GM20431 (cell line): Measurements from ENCODE around the gene ZNF710.

Experiments
- in situ Hi-C: fragments of 300-500 bp; cut with MseI, MboI; formaldehyde crosslinking; loops from one replicate; pipeline ENCODE4 v1.15.0; 2020; ENCODE audit warnings: low sequenced_read_pairs; ENCODE audit not compliant: unreplicated experiment

ZNF710 gene

DNA sequence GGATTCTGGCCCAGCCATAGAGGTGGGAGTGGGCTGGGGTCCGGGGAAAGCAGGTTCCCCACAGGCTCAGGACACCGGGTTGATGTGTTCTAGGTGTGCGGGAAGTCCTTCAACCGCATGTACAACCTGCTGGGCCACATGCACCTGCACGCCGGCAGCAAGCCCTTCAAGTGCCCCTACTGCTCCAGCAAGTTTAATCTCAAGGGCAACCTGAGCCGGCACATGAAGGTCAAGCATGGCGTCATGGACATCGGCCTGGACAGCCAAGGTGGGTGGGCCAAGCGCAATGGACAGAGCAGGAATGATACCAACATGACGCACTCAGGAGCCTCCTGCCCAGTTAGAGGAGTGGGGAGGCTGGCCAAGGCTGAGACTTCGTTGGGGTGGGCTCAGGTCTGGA is 72.9 kb downstream of the ZNF710 start:
- in situ Hi-C loops: loop anchor here (10.0 kb wide), 1 partner anchor 159 kb away; the partner anchor contains the start of gene ARPIN

DNA sequence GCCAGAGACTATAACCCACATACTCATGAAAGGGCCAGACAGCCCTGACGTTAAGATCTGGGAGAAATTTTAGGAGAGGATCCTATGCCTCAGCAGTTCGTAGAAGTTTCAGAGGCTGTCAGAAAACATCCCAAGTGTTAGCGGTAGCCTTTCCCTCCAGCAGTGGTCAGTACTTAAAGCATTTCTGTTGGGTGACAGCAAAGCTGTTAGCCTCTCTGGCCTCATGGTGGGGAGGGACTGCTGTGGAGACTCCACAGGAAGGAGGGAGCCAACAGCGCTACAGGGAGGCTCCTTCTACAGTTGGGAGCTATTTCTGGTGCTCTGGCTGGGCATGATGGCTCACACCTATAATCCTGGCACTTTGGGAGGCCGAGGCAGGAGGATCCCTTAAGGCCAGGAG is 73.8 kb downstream of the ZNF710 start:
- in situ Hi-C loops: loop anchor here (10.0 to 25.0 kb wide), 2 partner anchors 160 to 338 kb away; partner anchors contain the start of gene ARPIN

DNA sequence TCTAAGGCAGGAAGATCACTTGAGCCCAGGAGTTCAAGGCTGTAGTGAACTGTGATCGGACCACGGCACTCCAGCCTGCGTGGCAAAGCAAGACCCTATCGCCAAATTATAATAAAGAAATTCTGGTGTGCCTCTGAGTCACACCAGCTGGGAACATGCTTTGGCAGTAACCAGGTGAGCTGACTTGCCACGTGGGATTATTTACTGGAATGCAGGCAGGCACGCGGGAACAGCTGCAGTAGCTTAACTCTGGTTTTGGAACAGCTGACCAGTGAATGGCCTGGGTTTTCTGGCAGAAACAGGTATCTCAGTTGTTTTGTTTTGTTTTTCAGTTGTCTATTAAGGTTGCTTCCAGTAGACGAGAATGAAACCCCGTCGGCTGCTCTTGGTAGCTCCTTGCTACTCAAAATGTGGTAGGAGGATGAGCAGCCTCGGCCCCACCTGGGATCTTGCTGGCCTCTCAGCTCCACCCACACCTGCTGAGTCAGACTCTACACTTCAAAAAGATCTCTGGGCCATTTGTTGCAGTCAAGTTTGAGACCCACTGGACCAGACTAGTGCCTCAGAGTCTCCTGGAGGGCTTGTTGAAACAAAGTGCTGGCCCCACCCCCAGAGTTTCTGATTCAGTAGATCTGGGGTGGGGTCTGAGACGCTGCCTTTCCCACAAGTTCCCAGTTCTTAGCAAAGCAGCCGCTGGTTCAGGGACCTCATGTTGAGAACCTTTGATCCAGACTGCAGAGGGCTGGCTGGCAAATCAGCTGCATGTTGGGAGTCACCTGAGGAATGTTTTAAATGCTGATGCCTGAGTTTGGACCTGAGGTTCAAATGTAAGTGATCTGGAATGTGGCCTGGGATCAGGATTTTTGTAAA is 74.5 kb downstream of the ZNF710 start:
- in situ Hi-C loops: loop anchor here (10.0 to 25.0 kb wide), 2 partner anchors 161 to 338 kb away; partner anchors contain the start of gene ARPIN

DNA sequence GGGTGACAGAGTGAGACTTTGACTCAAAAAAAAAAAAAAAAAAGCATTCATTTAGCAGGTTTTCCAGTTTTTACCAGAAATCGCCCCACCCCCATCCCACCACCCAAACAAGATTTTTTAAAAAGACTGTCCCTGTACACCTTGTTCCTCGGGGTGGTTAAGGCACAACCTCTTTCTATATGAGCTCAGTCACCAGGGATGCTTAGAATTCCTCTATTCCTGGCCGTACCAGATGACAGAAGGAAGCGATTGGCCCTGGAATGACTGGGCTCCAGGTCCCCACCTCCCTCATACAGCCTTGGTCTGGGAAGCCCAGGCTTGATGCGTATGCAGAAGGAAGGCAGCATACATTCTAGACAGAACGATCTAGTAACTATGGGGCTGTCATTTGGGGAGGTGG is 75.6 kb downstream of the ZNF710 start:
- in situ Hi-C loops: loop anchor here (10.0 to 25.0 kb wide), 2 partner anchors 162 to 339 kb away; partner anchors contain the start of gene ARPIN

DNA sequence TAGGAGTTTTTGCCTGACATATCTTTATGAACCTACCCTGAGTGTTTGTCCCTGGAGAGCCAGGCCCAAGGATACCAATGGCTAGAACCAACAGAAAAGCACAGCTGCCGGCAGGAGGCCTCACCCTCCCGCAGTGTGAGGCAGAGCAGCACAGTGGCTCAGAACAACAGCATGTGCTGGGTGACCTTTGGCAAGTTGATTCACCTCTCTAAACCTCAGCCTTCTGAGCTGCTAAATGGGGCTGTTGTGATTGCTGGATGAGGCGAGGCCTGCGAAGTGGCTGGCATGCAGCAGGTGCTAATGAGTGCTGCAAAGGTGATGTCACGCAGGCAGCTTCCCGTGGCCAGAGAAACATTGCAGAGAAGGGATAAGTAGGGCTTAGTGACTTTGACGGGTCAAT is 77.8 kb downstream of the ZNF710 start:
- in situ Hi-C loops: loop anchor here (10.0 to 25.0 kb wide), 2 partner anchors 164 to 342 kb away; partner anchors contain the start of gene ARPIN

DNA sequence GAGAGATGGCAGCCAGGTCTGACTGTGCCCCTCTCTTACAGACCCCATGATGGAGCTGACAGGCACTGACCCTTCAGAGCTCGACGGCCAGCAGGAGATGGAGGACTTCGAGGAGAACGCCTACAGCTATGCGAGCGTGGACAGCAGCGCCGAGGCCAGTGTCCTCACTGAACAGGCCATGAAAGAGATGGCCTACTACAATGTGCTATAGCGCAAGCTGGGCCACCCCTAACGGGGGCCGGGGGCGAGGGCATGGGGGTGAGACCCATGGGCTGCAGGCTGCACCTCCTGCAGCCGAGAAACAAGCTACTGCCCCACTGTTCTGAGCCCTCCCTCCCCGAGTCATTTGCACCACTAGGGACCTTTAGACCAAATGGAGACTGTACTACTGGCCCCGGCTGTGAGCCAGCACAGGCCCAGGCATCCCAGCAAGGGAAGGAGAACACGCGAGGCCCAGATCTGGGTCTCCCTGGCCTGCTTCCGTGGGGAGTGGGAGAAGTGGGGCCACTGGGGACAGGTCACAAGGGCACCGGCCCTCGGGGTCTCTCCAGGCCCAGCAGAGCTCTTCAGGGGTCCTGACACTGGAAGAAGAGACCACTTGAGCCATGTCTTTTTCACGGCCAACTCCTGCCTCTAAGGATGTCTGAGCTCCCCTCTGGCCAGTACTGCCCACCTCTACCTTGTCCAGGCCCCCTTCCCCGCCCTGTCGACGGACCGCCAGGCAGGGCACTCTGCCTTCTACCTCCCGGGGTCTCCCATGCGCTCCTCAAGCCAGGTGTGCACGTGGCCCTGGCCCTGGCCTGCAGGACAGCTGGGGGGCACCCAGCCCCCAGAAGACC is 78.7 kb downstream of the ZNF710 start:
- in situ Hi-C loops: loop anchor here (10.0 to 25.0 kb wide), 3 partner anchors 165 to 343 kb away; partner anchors contain the start of genes AP3S2 and ARPIN

DNA sequence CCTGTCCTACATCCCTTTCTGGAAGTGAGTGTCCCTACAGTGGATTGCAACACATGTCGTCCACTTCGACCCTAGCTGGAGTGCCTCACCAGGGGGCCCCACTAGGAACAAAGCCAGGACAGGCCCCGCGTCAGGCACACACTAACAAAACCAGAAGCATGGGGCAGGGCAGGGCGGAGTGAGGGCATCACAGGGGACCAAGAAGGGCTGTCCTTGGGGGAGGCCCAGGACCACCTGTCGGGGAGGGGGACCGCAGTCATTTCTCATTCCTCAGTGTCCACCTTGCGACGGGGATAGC is 79.3 kb downstream of the ZNF710 start:
- in situ Hi-C loops: loop anchor here (10.0 to 25.0 kb wide), 2 partner anchors 186 to 343 kb away; partner anchors contain the start of gene AP3S2

DNA sequence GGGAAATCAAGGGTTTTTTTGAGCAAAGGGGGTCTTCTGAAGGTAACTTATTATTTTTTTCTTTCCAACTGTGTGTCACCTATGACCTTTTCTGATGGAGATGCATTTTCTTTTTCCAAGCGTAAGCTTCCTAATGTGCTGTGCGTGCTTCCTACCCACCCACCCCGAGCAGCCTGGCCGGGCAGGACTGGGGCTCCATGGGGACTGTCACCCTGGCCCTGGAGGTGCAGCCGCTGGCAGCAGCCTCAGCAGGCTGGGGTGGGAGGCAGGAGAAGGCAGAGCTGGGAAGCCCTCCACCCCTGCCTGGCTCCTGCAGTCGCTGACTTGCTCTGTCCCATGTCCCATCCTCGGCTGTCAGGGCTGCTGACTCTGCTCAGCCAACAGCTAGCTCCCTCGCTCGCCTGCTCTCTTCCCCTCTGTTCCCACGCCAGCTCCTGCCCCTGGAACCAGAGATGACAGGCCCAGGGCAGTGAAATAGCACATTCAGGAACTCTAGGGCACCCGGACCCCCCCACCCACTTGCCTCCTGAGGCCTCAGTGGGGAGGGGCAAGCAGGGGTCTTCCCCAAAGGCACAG is 79.8 kb downstream of the ZNF710 start:
- in situ Hi-C loops: loop anchor here (10.0 to 25.0 kb wide), 2 partner anchors 186 to 344 kb away; partner anchors contain the start of gene AP3S2

DNA sequence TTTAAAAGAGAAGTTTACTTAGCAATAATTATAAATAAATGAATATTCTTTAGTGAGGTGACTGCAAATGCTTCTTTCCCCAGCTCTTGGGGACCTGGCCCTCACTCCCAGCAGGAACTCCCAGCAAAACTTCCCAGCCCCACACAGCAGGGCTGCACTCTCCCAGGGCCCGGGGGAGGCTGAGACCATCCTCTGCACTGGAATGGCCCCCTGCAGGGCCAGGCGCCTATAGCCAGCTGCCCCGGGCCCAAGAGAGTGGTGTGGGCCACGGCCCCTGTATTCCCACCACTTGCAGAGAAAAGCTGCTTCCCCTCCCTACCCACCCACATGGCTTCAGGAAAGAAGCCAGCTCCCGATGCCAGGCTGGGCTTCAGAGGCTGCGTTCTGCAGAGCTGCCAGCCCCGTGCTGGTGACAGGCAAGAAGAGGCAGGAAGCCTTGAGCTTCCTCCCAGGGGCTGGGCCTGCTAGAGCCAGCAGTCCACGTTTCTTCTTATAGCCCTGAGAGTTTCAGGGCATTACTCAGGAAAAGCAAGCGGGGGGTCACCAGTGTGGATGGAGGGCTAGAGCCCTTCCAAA is 81.1 kb downstream of the ZNF710 start:
- in situ Hi-C loops: loop anchor here (10.0 to 25.0 kb wide), 2 partner anchors 187 to 345 kb away; partner anchors contain the start of gene AP3S2

DNA sequence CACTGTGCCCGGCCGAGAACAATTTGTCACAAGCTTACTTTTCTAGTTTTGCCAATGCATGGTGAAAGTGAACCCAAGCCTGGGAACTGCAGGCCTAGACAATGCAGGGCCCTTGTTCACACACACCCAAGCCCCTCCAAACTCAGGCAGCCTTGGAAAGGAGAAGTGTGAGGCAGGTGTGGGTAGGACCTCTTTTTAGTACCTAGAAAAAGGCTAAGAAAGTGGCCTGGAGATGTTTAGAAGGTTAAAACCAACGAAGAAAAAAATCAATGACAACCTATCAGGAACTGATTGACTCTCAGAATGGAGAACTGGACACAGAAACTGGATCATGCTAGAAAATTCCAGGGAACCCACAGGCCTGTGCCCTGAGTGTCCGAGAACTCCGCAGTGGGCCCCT is 82.3 kb downstream of the ZNF710 start:
- in situ Hi-C loops: loop anchor here (10.0 to 25.0 kb wide), 2 partner anchors 189 to 346 kb away; partner anchors contain the start of gene AP3S2

DNA sequence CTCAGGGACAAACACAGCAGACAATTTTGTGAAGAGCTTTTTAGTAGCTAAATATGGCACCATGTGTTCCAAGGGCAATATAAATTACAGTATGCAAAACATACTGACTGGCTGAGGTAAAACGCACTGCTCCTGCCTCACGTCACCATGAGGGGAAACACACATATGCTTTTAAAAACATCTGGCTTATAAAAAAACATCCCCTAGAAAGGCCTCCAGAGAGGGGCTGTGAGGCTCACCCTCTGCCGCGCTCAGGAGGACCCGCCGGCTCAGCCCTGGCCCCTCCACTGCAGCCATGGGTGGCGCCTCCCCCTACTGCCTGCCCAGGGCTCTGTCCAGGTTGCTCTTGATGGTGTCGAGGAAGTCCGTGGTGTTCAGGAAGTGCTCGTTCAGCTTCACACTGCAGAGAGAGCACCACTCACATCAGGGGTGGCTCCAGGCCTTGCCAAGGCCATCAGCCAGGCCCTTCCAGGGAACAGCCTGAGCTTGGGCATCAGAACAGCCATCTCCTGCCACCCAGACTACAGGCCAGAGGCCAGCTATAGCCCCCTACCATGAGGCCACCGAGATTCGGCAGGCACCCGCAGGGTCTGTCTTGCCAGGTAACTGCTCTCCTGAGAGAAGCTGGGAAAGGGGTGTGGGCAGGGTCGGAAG is 83.0 kb downstream of the ZNF710 start:
- in situ Hi-C loops: loop anchor here (10.0 to 25.0 kb wide), 2 partner anchors 189 to 347 kb away; partner anchors contain the start of gene AP3S2

DNA sequence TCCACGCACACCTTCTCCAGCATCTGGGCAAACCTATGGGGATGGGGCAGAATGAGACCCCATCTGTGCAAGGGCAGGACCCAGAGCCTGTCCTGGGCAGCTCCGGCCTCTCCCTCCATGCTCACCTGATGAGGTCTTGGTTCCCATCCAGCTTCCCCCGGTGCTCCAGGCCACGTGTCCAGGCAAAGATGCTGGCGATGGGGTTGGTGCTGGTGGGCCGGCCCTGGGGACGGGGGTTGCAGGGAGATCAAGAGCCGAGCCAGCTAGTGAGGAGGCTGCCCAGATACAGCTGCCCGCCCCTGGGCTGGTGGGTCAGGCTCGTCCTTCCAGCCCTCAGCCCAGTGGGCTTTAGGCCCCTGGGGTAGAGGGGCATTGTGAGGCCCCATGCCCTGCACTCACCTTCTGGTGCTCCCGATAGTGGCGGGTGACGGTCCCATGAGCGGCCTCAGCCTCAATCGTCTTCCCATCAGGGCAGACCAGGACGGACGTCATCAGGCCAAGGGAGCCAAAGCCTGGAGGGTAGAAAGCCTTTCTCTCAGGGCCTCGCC is 83.8 kb downstream of the ZNF710 start:
- in situ Hi-C loops: loop anchor here (10.0 to 25.0 kb wide), 2 partner anchors 190 to 348 kb away; partner anchors contain the start of gene AP3S2

DNA sequence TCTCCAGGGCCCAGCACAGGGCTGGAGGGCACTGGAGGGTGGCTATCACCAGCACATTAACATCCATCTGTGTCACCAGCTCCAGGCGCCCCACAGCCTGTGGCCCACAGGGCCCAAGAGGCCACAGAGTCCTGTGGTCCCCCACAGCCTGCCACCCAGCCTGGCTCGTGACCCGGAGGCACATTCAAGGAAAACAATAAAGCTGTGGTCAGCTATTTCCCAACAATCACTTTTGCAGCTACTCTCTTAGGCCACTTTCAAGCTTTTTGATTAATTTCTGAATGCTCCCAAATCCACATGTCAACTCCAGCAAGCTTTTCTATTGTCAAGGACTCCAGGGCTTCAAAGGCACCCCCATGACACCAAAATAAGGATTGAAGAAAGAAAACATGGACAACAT is 84.4 kb downstream of the ZNF710 start:
- in situ Hi-C loops: loop anchor here (10.0 to 25.0 kb wide), 2 partner anchors 191 to 348 kb away; partner anchors contain the start of gene AP3S2

DNA sequence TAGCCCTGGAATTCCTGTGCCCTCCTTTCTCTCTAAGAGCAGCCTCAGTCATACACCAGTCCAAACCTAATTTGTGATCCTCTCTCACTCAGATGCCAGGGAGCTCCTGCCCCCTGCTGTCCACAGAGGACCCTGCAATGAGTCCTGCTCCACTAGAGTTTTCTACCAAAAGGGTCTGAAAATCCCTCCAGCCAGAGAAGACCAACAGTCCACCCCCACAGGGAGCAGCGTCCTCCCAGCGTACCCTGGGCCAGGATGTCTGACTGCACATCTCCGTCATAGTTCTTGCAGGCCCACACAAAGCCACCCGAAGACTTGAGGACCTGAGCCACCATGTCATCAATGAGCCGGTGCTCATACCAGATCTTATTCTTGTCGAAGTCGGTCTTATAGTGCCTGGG is 85.7 kb downstream of the ZNF710 start:
- in situ Hi-C loops: loop anchor here (10.0 to 25.0 kb wide), 2 partner anchors 192 to 350 kb away; partner anchors contain the start of gene AP3S2

DNA sequence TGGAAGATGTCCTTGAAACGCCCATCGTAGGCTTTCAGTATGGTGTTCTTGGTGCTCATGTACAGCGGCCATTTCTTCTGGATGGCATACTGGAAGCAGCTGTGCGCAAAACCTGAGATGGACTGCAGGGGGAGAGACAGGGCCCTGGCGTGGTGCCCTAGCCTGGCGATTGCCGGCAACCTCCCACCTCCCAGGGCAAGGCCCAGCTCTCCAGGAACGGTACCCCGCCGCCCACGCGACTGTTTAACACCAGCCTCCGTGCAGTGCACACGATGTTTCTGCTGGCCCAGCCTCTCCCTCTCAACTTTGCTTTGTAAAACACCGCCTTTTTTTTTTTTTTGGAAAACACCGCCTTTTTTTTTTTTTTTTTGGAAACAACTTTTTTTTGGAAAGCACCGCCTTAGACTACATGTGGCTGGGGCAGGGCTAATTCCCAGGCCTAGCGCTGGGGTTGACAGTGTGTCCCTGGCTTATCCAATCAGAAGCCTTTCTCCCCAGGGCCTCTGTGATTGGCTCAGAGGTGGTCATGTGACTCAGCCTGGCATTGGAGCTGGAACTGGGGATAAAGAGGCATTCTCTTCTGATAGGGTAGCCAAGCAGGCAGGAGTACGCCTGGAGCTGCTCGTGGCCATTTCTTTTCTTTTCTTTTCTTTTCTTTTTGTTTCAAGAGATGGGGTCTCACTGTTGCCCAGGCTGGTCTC is 86.5 kb downstream of the ZNF710 start:
- in situ Hi-C loops: loop anchor here (10.0 to 25.0 kb wide), 2 partner anchors 193 to 350 kb away; partner anchors contain the start of gene AP3S2

DNA sequence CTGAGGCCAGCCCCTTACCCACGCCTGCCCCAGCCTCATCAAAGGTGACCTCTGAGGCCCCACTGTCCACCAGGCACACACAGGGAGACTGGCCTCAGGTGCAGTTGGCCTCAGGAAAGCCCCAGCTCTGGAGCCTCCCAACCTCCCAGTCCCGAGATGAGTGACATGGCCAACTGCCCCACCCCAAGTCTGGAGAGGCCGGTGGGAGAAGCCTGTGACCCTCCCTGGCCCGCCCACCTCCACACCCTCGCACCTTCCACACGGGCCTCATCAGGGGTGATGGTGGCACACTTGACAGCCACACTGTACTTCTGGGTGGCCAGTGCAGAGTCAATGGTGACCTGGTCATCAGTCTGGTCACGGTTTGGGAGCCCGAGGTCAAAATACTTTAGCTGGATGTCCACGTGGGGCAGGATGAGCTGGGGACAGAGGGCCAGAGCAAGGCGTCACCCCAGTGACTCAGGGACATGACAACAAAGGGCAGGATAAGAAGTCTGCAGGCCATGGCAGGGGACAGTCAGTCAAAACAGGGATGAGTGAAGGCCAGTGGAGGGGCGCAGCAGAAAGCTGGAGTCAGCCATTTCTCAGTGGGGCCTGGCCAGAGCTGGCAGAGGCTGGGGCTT is 89.2 kb downstream of the ZNF710 start:
- in situ Hi-C loops: loop anchor here (25.0 kb wide), 1 partner anchor 353 kb away; no protein-coding TSS in a partner anchor
